ENCODE data around the gene INPP5D. TPM values are rescaled to one million over a fixed set of nuclear protein-coding genes. Genes with fewer than 3 reads are reported as not detected.
"Not testable (repeated sequence)": the region's sequence is repeated elsewhere in the genome, so short reads cannot be mapped to it uniquely, and the experiment has no call there.

INPP5D gene
- total and polyA plus RNA-seq, 2 of the 8 experiments (the other 6 are each of a cell fraction or from before 2014, with no cell fraction given): 4.5 to 7.1 TPM

GRCh38 chr2:233065200-233065589 is 5.1 kb downstream of the INPP5D start:
- H3K18ac ChIP-seq (ENCODE audit: extremely low read depth, low read length); H3K23me2 ChIP-seq (ENCODE audit: low read depth, low read length); H3K4me2 ChIP-seq (ENCODE audit: insufficient read depth in 1 of 2, low read depth in 2 of 2, low read length in 2 of 2); H3K27ac ChIP-seq (ENCODE audit: low read depth, low read length); H4K5ac ChIP-seq (ENCODE audit: insufficient read length, low read depth, low read length); H3K56ac ChIP-seq (replicated peaks; ENCODE audit: insufficient read length, low read depth, low read length); H3K9ac ChIP-seq (replicated peaks in 1 of 4; ENCODE audit: extremely low read depth in 1 of 4, low read depth in 3 of 4, low read length in 3 of 4); POLR2A ChIA-PET (ENCODE audit: partially characterized antibody); H3K4ac ChIP-seq (replicated peaks; ENCODE audit: insufficient read length, low read depth, low read length); H3K79me1 ChIP-seq (ENCODE audit: low read depth, low read length); H4K20me1 ChIP-seq (replicated peaks in 1 of 2; ENCODE audit: control insufficient read depth in 1 of 2, insufficient read depth in 2 of 2, low read length in 2 of 2); H3K36me3 ChIP-seq (ENCODE audit: control insufficient read depth in 2 of 4, insufficient read depth in 4 of 4, low read length in 3 of 4); H2BK20ac ChIP-seq (ENCODE audit: low read length); H3K79me2 ChIP-seq (ENCODE audit: control insufficient read depth in 1 of 2, insufficient read depth in 2 of 2, low read length in 2 of 2); H3K4me3 ChIP-seq (ENCODE audit: extremely low read depth in 1 of 4, insufficient read depth in 2 of 4, low read depth in 3 of 4, low read length in 4 of 4); H2BK5ac ChIP-seq (ENCODE audit: low read depth, low read length); H2AK5ac ChIP-seq (ENCODE audit: low read depth, low read length); FAIRE-seq; H2BK120ac ChIP-seq (replicated peaks; ENCODE audit: low read depth, low read length); H3K4me1 ChIP-seq (replicated peaks in 1 of 4; ENCODE audit: control insufficient read depth in 3 of 4, insufficient read depth in 4 of 4, low read length in 3 of 4); H4K8ac ChIP-seq (ENCODE audit: extremely low read depth, insufficient read depth, low read length); H2AFZ ChIP-seq (ENCODE audit: low read length); H3K14ac ChIP-seq (ENCODE audit: insufficient read length); H3K23ac ChIP-seq (ENCODE audit: insufficient read length); H3K27me3 ChIP-seq (replicated peaks in 1 of 4; ENCODE audit: control insufficient read depth in 3 of 4, extremely low read depth in 1 of 4, insufficient read depth in 3 of 4, low read length in 3 of 4); H2BK15ac ChIP-seq (ENCODE audit: low read length); H2BK12ac ChIP-seq (ENCODE audit: low read depth, low read length); H4K91ac ChIP-seq (replicated peaks; ENCODE audit: insufficient read length, low read length); DNase-seq (ENCODE audit: low read depth in 1 of 2, low spot score in 2 of 2); H3K9me3 ChIP-seq (ENCODE audit: insufficient read depth in 2 of 2, low read depth in 1 of 2, low read length in 1 of 2): not testable (repeated sequence)
- CTCF ChIA-PET (ENCODE audit: partially characterized antibody): interaction anchor here (0.7 to 4.6 kb wide), 4 partner anchors 9 to 136 kb away, joined by 3 to 25 read pairs (median 4); no protein-coding TSS in a partner anchor
- 79% methylated on average over 2 of the region's 4 CpGs; no CpG with 5 or more reads in 1 of the 2 experiments for WGBS, 2 experiments (ENCODE audit: extremely low coverage in 1 of 2, insufficient coverage in 1 of 2, insufficient read length in 1 of 2, insufficient replicate concordance in 2 of 2, low coverage in 1 of 2, low lambda C conversion rate in 2 of 2, missing lambda C conversion rate in 1 of 2)

All from H1 (cell line).